ENCODE results near the gene LYSET.

GRCh38 chr14:93206793-93207467 is 21.8 kb downstream of the LYSET start, which contains the start of the genes GON7 and UBR7:
- TF ChIP-seq CTCF (IDR thresholded peaks at IDR 0.05) (no peak), EHF (CRISPR knock-in tag; IDR thresholded peaks at IDR 0.05) (no peak), POLR2A (IDR thresholded peaks at IDR 0.05; ENCODE audit: low read length) (peak; percentile 80), BHLHE40 (IDR thresholded peaks at IDR 0.05; ENCODE audit: low read depth, low read length) (no peak), EP300 (IDR thresholded peaks at IDR 0.05) (no peak), KDM1A (IDR thresholded peaks at IDR 0.05; ENCODE audit: low read depth) (no peak), RFX5 (IDR thresholded peaks at IDR 0.05) (no peak), MYC (IDR thresholded peaks at IDR 0.05; ENCODE audit: borderline replicate concordance, low read length) (no peak), RAD21 (conservative IDR thresholded peaks at IDR 0.05 in 1 of 2, IDR thresholded peaks at IDR 0.05 in 1 of 2) (no peak), POLR2AphosphoS2 (conservative IDR thresholded peaks at IDR 0.05; ENCODE audit: low read length) (no peak), RCOR1 (IDR thresholded peaks at IDR 0.05; ENCODE audit: low read depth, low read length) (no peak), EHMT2 (IDR thresholded peaks at IDR 0.05; ENCODE audit: low read depth) (no peak)
- TF ChIP-seq, protein P1, sequence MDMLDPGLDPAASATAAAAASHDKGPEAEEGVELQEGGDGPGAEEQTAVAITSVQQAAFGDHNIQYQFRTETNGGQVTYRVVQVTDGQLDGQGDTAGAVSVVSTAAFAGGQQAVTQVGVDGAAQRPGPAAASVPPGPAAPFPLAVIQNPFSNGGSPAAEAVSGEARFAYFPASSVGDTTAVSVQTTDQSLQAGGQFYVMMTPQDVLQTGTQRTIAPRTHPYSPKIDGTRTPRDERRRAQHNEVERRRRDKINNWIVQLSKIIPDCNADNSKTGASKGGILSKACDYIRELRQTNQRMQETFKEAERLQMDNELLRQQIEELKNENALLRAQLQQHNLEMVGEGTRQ (IDR thresholded peaks at IDR 0.05), result no peak
- TF ChIP-seq, protein P2, sequence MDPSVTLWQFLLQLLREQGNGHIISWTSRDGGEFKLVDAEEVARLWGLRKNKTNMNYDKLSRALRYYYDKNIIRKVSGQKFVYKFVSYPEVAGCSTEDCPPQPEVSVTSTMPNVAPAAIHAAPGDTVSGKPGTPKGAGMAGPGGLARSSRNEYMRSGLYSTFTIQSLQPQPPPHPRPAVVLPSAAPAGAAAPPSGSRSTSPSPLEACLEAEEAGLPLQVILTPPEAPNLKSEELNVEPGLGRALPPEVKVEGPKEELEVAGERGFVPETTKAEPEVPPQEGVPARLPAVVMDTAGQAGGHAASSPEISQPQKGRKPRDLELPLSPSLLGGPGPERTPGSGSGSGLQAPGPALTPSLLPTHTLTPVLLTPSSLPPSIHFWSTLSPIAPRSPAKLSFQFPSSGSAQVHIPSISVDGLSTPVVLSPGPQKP (IDR thresholded peaks at IDR 0.05; ENCODE audit: low read depth, low read length), result no peak
